ENCODE measurements around the gene IQCH. TPM values are rescaled to one million over a fixed set of nuclear protein-coding genes. Genes with fewer than 3 reads are reported as not detected.

IQCH gene
- total and polyA plus RNA-seq, 7 donors = 0.36 to 3.8 (median 1.4) TPM

GRCh38 chr15:67472957-67473356, 218.4 kb downstream of the IQCH start:
- WGBS, 2 donors = 96 to 97% methylated on average over 1 of the region's 1 CpG
- DNase-seq = no peak
- TF ChIP-seq EP300 (IDR thresholded peaks at IDR 0.05) = no peak
- TF ChIP-seq, protein P1, sequence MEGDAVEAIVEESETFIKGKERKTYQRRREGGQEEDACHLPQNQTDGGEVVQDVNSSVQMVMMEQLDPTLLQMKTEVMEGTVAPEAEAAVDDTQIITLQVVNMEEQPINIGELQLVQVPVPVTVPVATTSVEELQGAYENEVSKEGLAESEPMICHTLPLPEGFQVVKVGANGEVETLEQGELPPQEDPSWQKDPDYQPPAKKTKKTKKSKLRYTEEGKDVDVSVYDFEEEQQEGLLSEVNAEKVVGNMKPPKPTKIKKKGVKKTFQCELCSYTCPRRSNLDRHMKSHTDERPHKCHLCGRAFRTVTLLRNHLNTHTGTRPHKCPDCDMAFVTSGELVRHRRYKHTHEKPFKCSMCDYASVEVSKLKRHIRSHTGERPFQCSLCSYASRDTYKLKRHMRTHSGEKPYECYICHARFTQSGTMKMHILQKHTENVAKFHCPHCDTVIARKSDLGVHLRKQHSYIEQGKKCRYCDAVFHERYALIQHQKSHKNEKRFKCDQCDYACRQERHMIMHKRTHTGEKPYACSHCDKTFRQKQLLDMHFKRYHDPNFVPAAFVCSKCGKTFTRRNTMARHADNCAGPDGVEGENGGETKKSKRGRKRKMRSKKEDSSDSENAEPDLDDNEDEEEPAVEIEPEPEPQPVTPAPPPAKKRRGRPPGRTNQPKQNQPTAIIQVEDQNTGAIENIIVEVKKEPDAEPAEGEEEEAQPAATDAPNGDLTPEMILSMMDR (IDR thresholded peaks at IDR 0.05) = no peak
- no peak for TF ChIP-seq POLR2AphosphoS5 (IDR thresholded peaks at IDR 0.05)
- no peak for TF ChIP-seq POLR2A (IDR thresholded peaks at IDR 0.05)
- Histone ChIP-seq H3K27me3 (no peaks in the 10 kb centered on the region), H3K27ac (no peak overlapping the region), H3K9me3 (no peaks in the 10 kb centered on the region), H3K4me3 (no peak overlapping the region), H3K36me3 (no peaks in the 10 kb centered on the region), H3K4me1 (peaks cover 0 to 9% (median 0%) of the 10 kb centered on the region in 4 donors)
- intact Hi-C loops (cut with DNase I) = no loop called here

GRCh38 chr15:67474405-67475110, 220.0 kb downstream of the IQCH start:
- TF ChIP-seq POLR2AphosphoS5 (IDR thresholded peaks at IDR 0.05) = no peak
- no peak for TF ChIP-seq EP300 (IDR thresholded peaks at IDR 0.05)
- TF ChIP-seq POLR2A (IDR thresholded peaks at IDR 0.05) = no peak
- TF ChIP-seq, protein P1 (IDR thresholded peaks at IDR 0.05) = no peak
- Histone ChIP-seq H3K36me3 (no peaks in the 10 kb centered on the region), H3K27ac (no peak overlapping the region), H3K4me3 (no peak overlapping the region), H3K4me1 (no peaks in the 10 kb centered on the region), H3K27me3 (no peaks in the 10 kb centered on the region), H3K9me3 (no peaks in the 10 kb centered on the region)
- WGBS, 2 donors = 85 to 87% methylated on average over 5 of the region's 5 CpGs
- intact Hi-C loops (cut with DNase I) = no loop called here
- no peak for DNase-seq

DNA sequence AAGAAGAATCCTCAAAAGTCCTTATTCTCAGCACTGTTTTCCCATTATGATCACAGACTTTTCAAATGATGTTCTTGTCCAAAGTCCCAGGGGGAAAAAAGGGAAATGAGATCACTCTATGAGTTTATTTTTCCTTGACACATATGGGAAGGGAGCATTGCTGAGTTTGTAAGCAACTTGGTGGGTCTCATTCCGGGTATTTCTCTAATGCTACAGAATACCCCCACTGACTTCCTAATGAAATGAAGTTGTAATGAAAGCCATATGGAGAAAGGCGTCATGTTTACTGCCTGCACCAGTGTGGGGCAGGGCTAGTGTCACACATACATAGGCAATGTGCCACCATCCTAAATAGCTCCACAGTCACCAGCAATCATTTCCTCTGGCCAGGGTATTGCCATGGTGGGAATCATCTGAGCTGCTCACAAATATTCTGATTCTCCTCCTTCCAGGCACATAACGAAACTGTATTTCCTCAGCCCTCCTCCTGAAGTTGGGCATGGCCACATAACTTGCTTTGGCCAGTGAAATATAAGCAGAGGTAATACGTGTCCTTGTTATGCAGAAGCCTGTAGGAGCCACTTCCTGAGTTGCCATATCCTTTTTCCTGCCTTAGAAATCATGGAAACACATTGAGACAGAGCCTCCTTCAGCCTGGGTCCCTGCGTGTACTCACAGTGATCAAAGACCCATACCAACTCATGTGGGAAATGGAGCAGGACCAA, 225.4 kb downstream of the IQCH start:
- no peak for DNase-seq
- H3K9me3 ChIP-seq = no peaks in the 10 kb centered on the region
- H3K4me1 ChIP-seq = no peaks in the 10 kb centered on the region
- WGBS, 2 donors = 84 to 90% methylated on average over 5 of the region's 5 CpGs
- H3K4me3 ChIP-seq = no peak overlapping the region
- intact Hi-C loops (cut with DNase I) = no loop called here
- H3K36me3 ChIP-seq = no peaks in the 10 kb centered on the region
- no peaks in the 10 kb centered on the region for H3K27me3 ChIP-seq
- no peak for TF ChIP-seq POLR2AphosphoS5 (IDR thresholded peaks at IDR 0.05)
- no peak for TF ChIP-seq POLR2A (IDR thresholded peaks at IDR 0.05)
- TF ChIP-seq, protein P1 (IDR thresholded peaks at IDR 0.05) = no peak
- TF ChIP-seq EP300 (IDR thresholded peaks at IDR 0.05) = no peak
- no peak overlapping the region for H3K27ac ChIP-seq

GRCh38 chr15:67480741-67481140, 226.2 kb downstream of the IQCH start:
- Histone ChIP-seq H3K27ac (no peak overlapping the region), H3K36me3 (no peaks in the 10 kb centered on the region), H3K27me3 (no peaks in the 10 kb centered on the region), H3K9me3 (no peaks in the 10 kb centered on the region), H3K4me3 (no peak overlapping the region), H3K4me1 (no peaks in the 10 kb centered on the region)
- 83 to 87% methylated on average over 1 of the region's 1 CpG for WGBS, 2 donors
- intact Hi-C loops (cut with DNase I) = no loop called here
- TF ChIP-seq EP300 (IDR thresholded peaks at IDR 0.05) (no peak), POLR2AphosphoS5 (IDR thresholded peaks at IDR 0.05) (no peak), POLR2A (IDR thresholded peaks at IDR 0.05) (no peak)
- TF ChIP-seq, protein P1 (IDR thresholded peaks at IDR 0.05) = no peak
- DNase-seq = no peak

Measured in sigmoid colon (tissue), 7 donors.